K562 (cell line): ENCODE data around the gene GLE1. TPM values are rescaled to one million over a fixed set of nuclear protein-coding genes. Genes with fewer than 3 reads are reported as not detected.
A peak's percentile ranks its signal among the peaks of the same experiment; 100 is the strongest.

Experiments used
- CXXC5 ChIP-seq: fragments of 250-450 bp; sonication (Bioruptor Pico); IDR thresholded peaks from 2 replicates; pipeline ENCODE4 v1.8.0; 2022; ENCODE audit warnings: inconsistent platforms, mild to moderate bottlenecking, moderate library complexity
- ETV6 ChIP-seq, 3 experiments: fragments of 150-350 bp in 1 of 3; sonication (generic) in 1 of 3; formaldehyde crosslinking in 1 of 3; IDR thresholded peaks; 2 replicates each; pipeline versions ENCODE4 v1.6.1 to v1.8.0; 2014 to 2022; ENCODE audit warnings: borderline replicate concordance in 2 of 3, low read depth in 2 of 3, antibody characterized with exemption in 1 of 3, low read length in 1 of 3, mild to moderate bottlenecking in 1 of 3, missing genetic modification reagents in 1 of 3
- ILF3 ChIP-seq: fragments of 450-650 bp; IDR thresholded peaks from 2 replicates; pipeline ENCODE4 v1.6.1; 2018; ENCODE audit warnings: antibody characterized with exemption, mild to moderate bottlenecking, moderate library complexity, borderline replicate concordance
- IRF2 ChIP-seq: sonication (generic); formaldehyde crosslinking; IDR thresholded peaks from 2 replicates; pipeline ENCODE4 v1.8.1; 2022; ENCODE audit warnings: mild to moderate bottlenecking, missing genetic modification reagents
- MTA2 ChIP-seq: fragments of 450-650 bp; IDR thresholded peaks from 2 replicates; pipeline ENCODE4 v1.6.1; 2016; ENCODE audit warnings: low read depth
- PRMT5 ChIP-seq: sonication (generic); formaldehyde crosslinking; IDR thresholded peaks from 2 replicates; pipeline ENCODE4 v1.5.0; 2020; ENCODE audit warnings: missing genetic modification reagents
- RAD51 ChIP-seq: fragments of 450-650 bp; IDR thresholded peaks from 2 replicates; pipeline ENCODE4 v1.7.1; 2016; ENCODE audit warnings: low read depth, mild to moderate bottlenecking, borderline replicate concordance
- RBM17 ChIP-seq: fragments of 200-400 bp; formaldehyde crosslinking; IDR thresholded peaks from 2 replicates; pipeline ENCODE4 v1.6.1; 2017; ENCODE audit warnings: low read depth, mild to moderate bottlenecking, low read length, borderline replicate concordance
- SOX6 ChIP-seq: fragments of 450-650 bp; IDR thresholded peaks from 2 replicates; pipeline ENCODE4 v1.6.1; 2014; ENCODE audit warnings: mild to moderate bottlenecking
- WHSC1 ChIP-seq: IDR thresholded peaks from one replicate; pipeline ENCODE4 v1.6.1; 2012; ENCODE audit warnings: low read length, control low read depth, inconsistent platforms
- XRCC4 ChIP-seq: IDR thresholded peaks from one replicate; pipeline ENCODE4 v1.6.1; 2011; ENCODE audit not compliant: insufficient read depth, insufficient read length; ENCODE audit errors: extremely low read depth
- ZNF707 ChIP-seq: fragments of 250-450 bp; sonication (Bioruptor Pico); conservative IDR thresholded peaks from 2 replicates; pipeline ENCODE4 v1.8.0; 2022; ENCODE audit warnings: inconsistent platforms, mild to moderate bottlenecking, moderate library complexity
- polyA plus RNA-seq, 8 experiments: library from polyadenylated mRNA; depleted of rRNA in 4 of 8; stranded (reverse) in 5 of 8; unstranded in 3 of 8; fragments of >200 nt; fragmentation: Nextera tagmentation in 2 of 8; fragmentation: Illumina TruSeq in 1 of 8; extraction: Ambion mirVana in 2 of 8; extraction: Trizol in 1 of 8; gene quantifications; 2 replicates each; pipeline versions ENCODE4 v1.2.1 to v1.2.3, GENCODE V29; 2011 to 2014; ENCODE audit warnings: inconsistent platforms in 1 of 8, missing spikeins in 1 of 8
- total RNA-seq, 7 experiments: library from RNA; depleted of rRNA in 6 of 7; stranded (reverse); fragments of >200 nt in 6 of 7; fragmentation: Illumina TruSeq in 2 of 7; extraction: Trizol in 2 of 7; gene quantifications; 2 replicates each; pipeline versions ENCODE4 v1.2.1 to v1.2.3, GENCODE V29; 2011 to 2021; ENCODE audit warnings: low replicate concordance in 1 of 7
- TF ChIP-seq, protein P1 (sequence below): fragments of 450-650 bp; formaldehyde crosslinking; IDR thresholded peaks from 2 replicates; pipeline ENCODE4 v1.4.0; 2020; ENCODE audit warnings: mild to moderate bottlenecking, moderate library complexity
- TF ChIP-seq, protein P2 (sequence below), 2 experiments: fragments of 150-350 bp in 1 of 2; IDR thresholded peaks; 2 replicates each; pipeline ENCODE4 v1.6.1; 2012 to 2016; ENCODE audit warnings: low read depth in 2 of 2, low read length in 2 of 2, mild to moderate bottlenecking in 1 of 2, moderate library complexity in 1 of 2
- TF ChIP-seq, protein P3 (sequence below): sonication (generic); formaldehyde crosslinking; IDR thresholded peaks from 2 replicates; pipeline ENCODE4 v1.8.0; 2023; ENCODE audit warnings: mild to moderate bottlenecking, missing genetic modification reagents
- TF ChIP-seq, protein P4 (sequence below): fragments of 250-450 bp; sonication (Bioruptor Pico); IDR thresholded peaks from 2 replicates; pipeline ENCODE4 v1.8.0; 2021; ENCODE audit warnings: moderate library complexity, mild to moderate bottlenecking, inconsistent platforms

GLE1 gene
- total and polyA plus RNA-seq, 9 of the 15 experiments (the other 6 are each of a cell fraction or from before 2014, with no cell fraction given): 15.9 to 44.8 (median 37.6) TPM

- TF ChIP-seq, protein P1, sequence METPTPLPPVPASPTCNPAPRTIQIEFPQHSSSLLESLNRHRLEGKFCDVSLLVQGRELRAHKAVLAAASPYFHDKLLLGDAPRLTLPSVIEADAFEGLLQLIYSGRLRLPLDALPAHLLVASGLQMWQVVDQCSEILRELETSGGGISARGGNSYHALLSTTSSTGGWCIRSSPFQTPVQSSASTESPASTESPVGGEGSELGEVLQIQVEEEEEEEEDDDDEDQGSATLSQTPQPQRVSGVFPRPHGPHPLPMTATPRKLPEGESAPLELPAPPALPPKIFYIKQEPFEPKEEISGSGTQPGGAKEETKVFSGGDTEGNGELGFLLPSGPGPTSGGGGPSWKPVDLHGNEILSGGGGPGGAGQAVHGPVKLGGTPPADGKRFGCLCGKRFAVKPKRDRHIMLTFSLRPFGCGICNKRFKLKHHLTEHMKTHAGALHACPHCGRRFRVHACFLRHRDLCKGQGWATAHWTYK (CRISPR knock-in tag): peak; percentile 86
- TF ChIP-seq PRMT5 (CRISPR knock-in tag) (no peak), MTA2 (peak; percentile 98), RBM17 (no peak), ILF3 (no peak), WHSC1 (no peak), XRCC4 (no peak), IRF2 (CRISPR knock-in tag) (no peak), ETV6 (IDR thresholded peaks at IDR 0.05; ENCODE audit: borderline replicate concordance in 1 of 2, low read depth in 2 of 2, low read length in 1 of 2) (peak in 1 of 2 experiments; percentile 51; a peak in 1 of 4 replicates), ETV6 (CRISPR knock-in tag; IDR thresholded peaks at IDR 0.05; ENCODE audit: borderline replicate concordance) (no peak), RAD51 (peak; percentile 69), CXXC5 (CRISPR knock-in tag) (peak; percentile 99), SOX6 (peak; percentile 100), ZNF707 (0 out of 2 replicates have a peak, but pooled peaks have one; percentile 22)
- TF ChIP-seq, protein P2, sequence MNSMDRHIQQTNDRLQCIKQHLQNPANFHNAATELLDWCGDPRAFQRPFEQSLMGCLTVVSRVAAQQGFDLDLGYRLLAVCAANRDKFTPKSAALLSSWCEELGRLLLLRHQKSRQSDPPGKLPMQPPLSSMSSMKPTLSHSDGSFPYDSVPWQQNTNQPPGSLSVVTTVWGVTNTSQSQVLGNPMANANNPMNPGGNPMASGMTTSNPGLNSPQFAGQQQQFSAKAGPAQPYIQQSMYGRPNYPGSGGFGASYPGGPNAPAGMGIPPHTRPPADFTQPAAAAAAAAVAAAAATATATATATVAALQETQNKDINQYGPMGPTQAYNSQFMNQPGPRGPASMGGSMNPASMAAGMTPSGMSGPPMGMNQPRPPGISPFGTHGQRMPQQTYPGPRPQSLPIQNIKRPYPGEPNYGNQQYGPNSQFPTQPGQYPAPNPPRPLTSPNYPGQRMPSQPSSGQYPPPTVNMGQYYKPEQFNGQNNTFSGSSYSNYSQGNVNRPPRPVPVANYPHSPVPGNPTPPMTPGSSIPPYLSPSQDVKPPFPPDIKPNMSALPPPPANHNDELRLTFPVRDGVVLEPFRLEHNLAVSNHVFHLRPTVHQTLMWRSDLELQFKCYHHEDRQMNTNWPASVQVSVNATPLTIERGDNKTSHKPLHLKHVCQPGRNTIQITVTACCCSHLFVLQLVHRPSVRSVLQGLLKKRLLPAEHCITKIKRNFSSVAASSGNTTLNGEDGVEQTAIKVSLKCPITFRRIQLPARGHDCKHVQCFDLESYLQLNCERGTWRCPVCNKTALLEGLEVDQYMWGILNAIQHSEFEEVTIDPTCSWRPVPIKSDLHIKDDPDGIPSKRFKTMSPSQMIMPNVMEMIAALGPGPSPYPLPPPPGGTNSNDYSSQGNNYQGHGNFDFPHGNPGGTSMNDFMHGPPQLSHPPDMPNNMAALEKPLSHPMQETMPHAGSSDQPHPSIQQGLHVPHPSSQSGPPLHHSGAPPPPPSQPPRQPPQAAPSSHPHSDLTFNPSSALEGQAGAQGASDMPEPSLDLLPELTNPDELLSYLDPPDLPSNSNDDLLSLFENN (IDR thresholded peaks at IDR 0.05; ENCODE audit: low read depth in 2 of 2, low read length in 2 of 2): peak in 1 of 2 experiments; percentile 80; a peak in 2 of 4 replicates
- TF ChIP-seq, protein P3, sequence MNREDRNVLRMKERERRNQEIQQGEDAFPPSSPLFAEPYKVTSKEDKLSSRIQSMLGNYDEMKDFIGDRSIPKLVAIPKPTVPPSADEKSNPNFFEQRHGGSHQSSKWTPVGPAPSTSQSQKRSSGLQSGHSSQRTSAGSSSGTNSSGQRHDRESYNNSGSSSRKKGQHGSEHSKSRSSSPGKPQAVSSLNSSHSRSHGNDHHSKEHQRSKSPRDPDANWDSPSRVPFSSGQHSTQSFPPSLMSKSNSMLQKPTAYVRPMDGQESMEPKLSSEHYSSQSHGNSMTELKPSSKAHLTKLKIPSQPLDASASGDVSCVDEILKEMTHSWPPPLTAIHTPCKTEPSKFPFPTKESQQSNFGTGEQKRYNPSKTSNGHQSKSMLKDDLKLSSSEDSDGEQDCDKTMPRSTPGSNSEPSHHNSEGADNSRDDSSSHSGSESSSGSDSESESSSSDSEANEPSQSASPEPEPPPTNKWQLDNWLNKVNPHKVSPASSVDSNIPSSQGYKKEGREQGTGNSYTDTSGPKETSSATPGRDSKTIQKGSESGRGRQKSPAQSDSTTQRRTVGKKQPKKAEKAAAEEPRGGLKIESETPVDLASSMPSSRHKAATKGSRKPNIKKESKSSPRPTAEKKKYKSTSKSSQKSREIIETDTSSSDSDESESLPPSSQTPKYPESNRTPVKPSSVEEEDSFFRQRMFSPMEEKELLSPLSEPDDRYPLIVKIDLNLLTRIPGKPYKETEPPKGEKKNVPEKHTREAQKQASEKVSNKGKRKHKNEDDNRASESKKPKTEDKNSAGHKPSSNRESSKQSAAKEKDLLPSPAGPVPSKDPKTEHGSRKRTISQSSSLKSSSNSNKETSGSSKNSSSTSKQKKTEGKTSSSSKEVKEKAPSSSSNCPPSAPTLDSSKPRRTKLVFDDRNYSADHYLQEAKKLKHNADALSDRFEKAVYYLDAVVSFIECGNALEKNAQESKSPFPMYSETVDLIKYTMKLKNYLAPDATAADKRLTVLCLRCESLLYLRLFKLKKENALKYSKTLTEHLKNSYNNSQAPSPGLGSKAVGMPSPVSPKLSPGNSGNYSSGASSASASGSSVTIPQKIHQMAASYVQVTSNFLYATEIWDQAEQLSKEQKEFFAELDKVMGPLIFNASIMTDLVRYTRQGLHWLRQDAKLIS (CRISPR knock-in tag): no peak
- TF ChIP-seq, protein P4, sequence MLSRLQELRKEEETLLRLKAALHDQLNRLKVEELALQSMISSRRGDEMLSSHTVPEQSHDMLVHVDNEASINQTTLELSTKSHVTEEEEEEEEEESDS: no peak
Measured at GRCh38 chr9:128558431-128559310, 54.2 kb downstream of the GLE1 start (continued).
